BJ (cell line): ENCODE data around the gene MFAP2. TPM values are rescaled to one million over a fixed set of nuclear protein-coding genes. Genes with fewer than 3 reads are reported as not detected.

Experiments
- CTCF ChIA-PET: fragments of 350-600 bp; formaldehyde crosslinking; extraction: SDS; loops from one replicate; lab custom pipeline; 2021; ENCODE audit warnings: antibody characterized with exemption, inconsistent platforms; lab: Yijun Ruan, JAX
- POLR2A ChIA-PET: fragments of 300-600 bp; sonication (Branson Sonifier 250); formaldehyde crosslinking; extraction: SDS; loops from one replicate; lab custom pipeline; 2021; ENCODE audit warnings: antibody characterized with exemption; lab: Charles Lee
- DNase-seq: peaks from one replicate; pipeline ENCODE4 v3.0.0-alpha.2; 2011; ENCODE audit warnings: low read depth
- H3K27me3 ChIP-seq: 2 replicates; pipeline ENCODE4 v1.6.0; 2011; ENCODE audit warnings: low read length; ENCODE audit not compliant: control insufficient read depth, insufficient read depth
- H3K36me3 ChIP-seq: 2 replicates; pipeline ENCODE4 v1.5.1; 2011; ENCODE audit warnings: low read length; ENCODE audit not compliant: control insufficient read depth, insufficient read depth
- H3K4me3 ChIP-seq: 2 replicates; pipeline ENCODE4 v1.5.1; 2011; ENCODE audit warnings: low read depth, mild to moderate bottlenecking, control low read depth, low read length
- CTCF ChIP-seq: IDR thresholded peaks from 2 replicates; pipeline ENCODE4 v1.5.1; 2011; ENCODE audit warnings: low read depth, mild to moderate bottlenecking, control low read depth, inconsistent platforms, low read length, moderate library complexity; ENCODE audit not compliant: insufficient read depth
- polyA plus RNA-seq: library from polyadenylated mRNA; depleted of rRNA; stranded (reverse); fragments of >200 nt; gene quantifications from 2 replicates; pipeline ENCODE4 v1.2.3, GENCODE V29; 2011

MFAP2 gene
- polyA plus RNA-seq, 1 experiment, result 115 TPM

- Histone ChIP-seq H3K36me3 (peaks cover 4% of the 10 kb centered on the region; the same call in 1 of the 2 replicates), H3K27me3 (no peaks in the 10 kb centered on the region), H3K4me3 (no peak overlapping the region)
- no peak for DNase-seq
- ChIA-PET POLR2A (interaction anchor here (0.5 kb wide), 1 partner anchor 594 kb away, joined by 4 read pairs; no protein-coding TSS in a partner anchor), CTCF (interaction anchor here (0.6 kb wide), 1 partner anchor 31 kb away, joined by 3 read pairs; no protein-coding TSS in a partner anchor)
- TF ChIP-seq CTCF, result no peak
Observed at GRCh38 chr1:16988210-16988609, 7.8 kb upstream of the MFAP2 start.

- peak; percentile 52 for TF ChIP-seq CTCF
- DNase-seq, result no peak
- ChIA-PET CTCF (interaction anchor here (0.7 to 1.2 kb wide), 4 partner anchors 10 to 57 kb away, joined by 3 read pairs; no protein-coding TSS in a partner anchor), POLR2A (no interaction called here)
- H3K27me3 ChIP-seq, result no peaks in the 10 kb centered on the region
- H3K4me3 ChIP-seq, result no peak overlapping the region
- peaks cover 4% of the 10 kb centered on the region; the same call in 1 of the 2 replicates for H3K36me3 ChIP-seq
Observed at GRCh38 chr1:16986962-16987361, 6.5 kb upstream of the MFAP2 start.

- POLR2A ChIA-PET, result no interaction called here
- H3K4me3 ChIP-seq, result no peak overlapping the region
- no peaks in the 10 kb centered on the region for H3K27me3 ChIP-seq
- CTCF ChIA-PET, result interaction anchor here (0.7 to 1.2 kb wide), 4 partner anchors 10 to 57 kb away, joined by 3 read pairs; no protein-coding TSS in a partner anchor
- TF ChIP-seq CTCF, result no peak
- peaks cover 4% of the 10 kb centered on the region; the same call in 1 of the 2 replicates for H3K36me3 ChIP-seq
- no peak for DNase-seq
Observed at GRCh38 chr1:16986560-16986959, 6.1 kb upstream of the MFAP2 start.

GRCh38 chr1:16986113-16986512, 5.7 kb upstream of the MFAP2 start:
- no peak for DNase-seq
- Histone ChIP-seq H3K27me3 (no peaks in the 10 kb centered on the region), H3K4me3 (no peak overlapping the region), H3K36me3 (peaks cover 4% of the 10 kb centered on the region; the same call in 1 of the 2 replicates)
- CTCF ChIA-PET, result interaction anchor here (0.7 to 1.0 kb wide), 2 partner anchors 9 to 24 kb away, joined by 3 read pairs; no protein-coding TSS in a partner anchor
- no peak for TF ChIP-seq CTCF
- POLR2A ChIA-PET, result no interaction called here

- Histone ChIP-seq H3K36me3 (peaks cover 4% of the 10 kb centered on the region; the same call in 1 of the 2 replicates), H3K4me3 (no peak overlapping the region), H3K27me3 (no peaks in the 10 kb centered on the region)
- DNase-seq, result peak; percentile 74
- POLR2A ChIA-PET, result no interaction called here
- CTCF ChIA-PET, result interaction anchor here (0.9 to 1.5 kb wide), 2 partner anchors 18 to 24 kb away, joined by 3 to 5 read pairs; no protein-coding TSS in a partner anchor
- TF ChIP-seq CTCF, result no peak
Observed at GRCh38 chr1:16984717-16985116, 4.3 kb upstream of the MFAP2 start.
